Measurements from ENCODE around the gene CFAP46. TPM values are rescaled to one million over a fixed set of nuclear protein-coding genes. Genes with fewer than 3 reads are reported as not detected.

CFAP46 gene
- total RNA-seq, 2 experiments from 2014 or later, result not detected

DNA sequence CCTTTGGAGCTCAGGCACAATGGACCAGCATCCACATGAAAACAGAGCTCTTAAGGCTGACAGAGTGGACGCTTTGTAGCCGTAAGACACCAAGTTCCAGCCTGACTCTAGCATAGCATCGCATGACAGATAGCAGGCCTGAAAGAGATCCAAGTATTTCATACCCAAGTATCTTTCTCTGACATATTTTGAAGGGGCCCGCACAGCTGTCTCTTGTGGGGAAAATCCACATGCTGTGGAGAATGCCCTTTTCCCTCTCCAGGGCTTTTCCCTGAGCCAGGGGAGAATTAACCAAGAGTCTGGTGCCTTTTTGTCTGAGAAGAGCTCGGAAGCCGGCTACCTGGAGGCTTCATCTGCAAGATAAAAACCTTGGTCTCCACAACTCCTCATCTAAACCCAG, 51.0 kb downstream of the CFAP46 start:
- no peak for DNase-seq (ENCODE audit: low spot score)
- no peaks in the 10 kb centered on the region for H4K20me1 ChIP-seq (ENCODE audit: insufficient read depth, low read length)
- H3K9me2 ChIP-seq (ENCODE audit: insufficient read depth, low read length), result no peaks in the 10 kb centered on the region
- intact Hi-C loops (cut with micrococcal nuclease; ENCODE audit: unreplicated experiment), result no loop called here
- no peak overlapping the region for H3K27ac ChIP-seq (ENCODE audit: low read depth, low read length, poor library complexity, severe bottlenecking)
- no peaks in the 10 kb centered on the region for H3K4me1 ChIP-seq (ENCODE audit: insufficient read depth, low read length, poor library complexity, severe bottlenecking)
- no peak overlapping the region for H3K4me3 ChIP-seq (ENCODE audit: low read depth, low read length, poor library complexity, severe bottlenecking)
- no peak overlapping the region for H3K4me2 ChIP-seq (ENCODE audit: low read length)
- no peaks in the 10 kb centered on the region for H3K79me2 ChIP-seq (ENCODE audit: insufficient read depth, low read depth, low read length)
- no peaks in the 10 kb centered on the region for H3K9me3 ChIP-seq (ENCODE audit: low read length)
- BruUV-seq (replicated peaks), result no TSS peak
- no peaks in the 10 kb centered on the region for H3K36me3 ChIP-seq (ENCODE audit: insufficient read depth, low read length)
- ChIA-PET POLR2A (no interaction called here), CTCF (ENCODE audit: unreplicated experiment) (no interaction called here)
- H2AFZ ChIP-seq (ENCODE audit: low read length), result no peak overlapping the region
- TF ChIP-seq EZH2phosphoT487 (IDR thresholded peaks at IDR 0.05; ENCODE audit: borderline replicate concordance, low read depth, low read length) (no peak), CTCF (conservative IDR thresholded peaks at IDR 0.05; ENCODE audit: low read length) (no peak)

GRCh38 chr10:132890301-132890700, 52.1 kb downstream of the CFAP46 start:
- H3K79me2 ChIP-seq (ENCODE audit: insufficient read depth, low read depth, low read length), result no peaks in the 10 kb centered on the region
- intact Hi-C loops (cut with micrococcal nuclease; ENCODE audit: unreplicated experiment), result no loop called here
- no TSS peak for BruUV-seq (replicated peaks)
- no peaks in the 10 kb centered on the region for H3K9me3 ChIP-seq (ENCODE audit: low read length)
- CTCF ChIA-PET (ENCODE audit: unreplicated experiment), result no interaction called here
- no peak overlapping the region for H3K4me2 ChIP-seq (ENCODE audit: low read length)
- no peaks in the 10 kb centered on the region for H3K9me2 ChIP-seq (ENCODE audit: insufficient read depth, low read length)
- POLR2A ChIA-PET, result no interaction called here
- H3K27ac ChIP-seq (ENCODE audit: low read depth, low read length, poor library complexity, severe bottlenecking), result no peak overlapping the region
- DNase-seq (ENCODE audit: low spot score), result no peak
- H2AFZ ChIP-seq (ENCODE audit: low read length), result no peak overlapping the region
- TF ChIP-seq EZH2phosphoT487 (IDR thresholded peaks at IDR 0.05; ENCODE audit: borderline replicate concordance, low read depth, low read length), result no peak
- TF ChIP-seq CTCF (conservative IDR thresholded peaks at IDR 0.05; ENCODE audit: low read length), result no peak
- no peaks in the 10 kb centered on the region for H3K4me1 ChIP-seq (ENCODE audit: insufficient read depth, low read length, poor library complexity, severe bottlenecking)
- H4K20me1 ChIP-seq (ENCODE audit: insufficient read depth, low read length), result no peaks in the 10 kb centered on the region
- H3K4me3 ChIP-seq (ENCODE audit: low read depth, low read length, poor library complexity, severe bottlenecking), result no peak overlapping the region
- H3K36me3 ChIP-seq (ENCODE audit: insufficient read depth, low read length), result no peaks in the 10 kb centered on the region

DNA sequence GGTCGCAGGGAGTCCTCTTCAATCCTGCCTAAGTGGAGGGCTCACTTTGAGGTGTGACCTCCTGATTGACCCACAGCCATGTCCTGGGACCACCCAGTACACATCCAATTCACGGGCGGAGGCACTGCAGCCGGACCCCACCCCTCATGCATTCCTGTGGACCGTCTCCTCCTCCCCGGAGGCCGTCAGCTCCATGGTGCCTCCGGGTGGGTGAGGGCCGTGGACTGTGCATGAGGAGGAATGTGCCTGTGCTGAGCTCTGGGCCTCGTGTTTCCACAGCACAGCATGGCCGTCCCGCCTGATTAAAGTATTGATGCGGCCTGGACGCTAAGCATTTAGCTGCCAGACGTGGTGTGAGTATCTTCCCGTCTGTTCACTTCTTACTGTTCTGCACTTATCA, 52.8 kb downstream of the CFAP46 start:
- intact Hi-C loops (cut with micrococcal nuclease; ENCODE audit: unreplicated experiment), result no loop called here
- Histone ChIP-seq H4K20me1 (ENCODE audit: insufficient read depth, low read length) (no peaks in the 10 kb centered on the region), H3K9me2 (ENCODE audit: insufficient read depth, low read length) (no peaks in the 10 kb centered on the region), H3K4me2 (ENCODE audit: low read length) (no peak overlapping the region), H3K9me3 (ENCODE audit: low read length) (no peaks in the 10 kb centered on the region), H2AFZ (ENCODE audit: low read length) (no peak overlapping the region), H3K36me3 (ENCODE audit: insufficient read depth, low read length) (no peaks in the 10 kb centered on the region), H3K4me1 (ENCODE audit: insufficient read depth, low read length, poor library complexity, severe bottlenecking) (no peaks in the 10 kb centered on the region), H3K4me3 (ENCODE audit: low read depth, low read length, poor library complexity, severe bottlenecking) (no peak overlapping the region), H3K27ac (ENCODE audit: low read depth, low read length, poor library complexity, severe bottlenecking) (no peak overlapping the region), H3K79me2 (ENCODE audit: insufficient read depth, low read depth, low read length) (no peaks in the 10 kb centered on the region)
- BruUV-seq (replicated peaks), result no TSS peak
- no peak for TF ChIP-seq CTCF (conservative IDR thresholded peaks at IDR 0.05; ENCODE audit: low read length)
- no peak for TF ChIP-seq EZH2phosphoT487 (IDR thresholded peaks at IDR 0.05; ENCODE audit: borderline replicate concordance, low read depth, low read length)
- CTCF ChIA-PET (ENCODE audit: unreplicated experiment), result no interaction called here
- DNase-seq (ENCODE audit: low spot score), result no peak
- POLR2A ChIA-PET, result no interaction called here
